GM19239 (cell line): Measurements from ENCODE around the gene NPHP4.

ENCODE experiments used
- DNase-seq: peaks from one replicate; pipeline ENCODE4 v3.0.0; 2011; ENCODE audit warnings: low spot score; ENCODE audit not compliant: insufficient read length
- FAIRE-seq: peaks from 2 replicates; lab custom pipeline; 2011; peaks lifted over from hg19 to GRCh38; lab: Jason Lieb, UNC

NPHP4 gene

DNA sequence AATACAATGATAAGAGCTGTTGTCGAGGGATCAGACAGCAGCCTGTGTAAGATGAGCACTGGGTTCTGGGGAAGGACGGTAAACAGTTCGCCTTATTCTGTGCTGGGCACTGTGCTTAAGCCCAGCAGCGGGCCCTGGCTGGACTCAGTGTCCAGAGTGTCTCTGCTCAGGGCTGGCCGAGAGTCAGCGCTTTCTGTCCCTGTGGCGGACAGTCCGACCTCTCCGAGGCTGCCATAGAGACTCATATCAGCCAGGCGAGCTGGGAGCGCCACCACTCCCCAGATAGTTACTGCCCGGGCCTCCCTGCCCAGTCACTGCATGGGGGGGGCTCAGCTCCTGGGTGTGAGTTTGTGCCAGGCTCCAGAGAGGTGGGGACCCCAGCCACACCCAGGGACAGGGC lies 14.7 kb upstream of the NPHP4 start:
- DNase-seq (no peak), FAIRE-seq (no peak)

DNA sequence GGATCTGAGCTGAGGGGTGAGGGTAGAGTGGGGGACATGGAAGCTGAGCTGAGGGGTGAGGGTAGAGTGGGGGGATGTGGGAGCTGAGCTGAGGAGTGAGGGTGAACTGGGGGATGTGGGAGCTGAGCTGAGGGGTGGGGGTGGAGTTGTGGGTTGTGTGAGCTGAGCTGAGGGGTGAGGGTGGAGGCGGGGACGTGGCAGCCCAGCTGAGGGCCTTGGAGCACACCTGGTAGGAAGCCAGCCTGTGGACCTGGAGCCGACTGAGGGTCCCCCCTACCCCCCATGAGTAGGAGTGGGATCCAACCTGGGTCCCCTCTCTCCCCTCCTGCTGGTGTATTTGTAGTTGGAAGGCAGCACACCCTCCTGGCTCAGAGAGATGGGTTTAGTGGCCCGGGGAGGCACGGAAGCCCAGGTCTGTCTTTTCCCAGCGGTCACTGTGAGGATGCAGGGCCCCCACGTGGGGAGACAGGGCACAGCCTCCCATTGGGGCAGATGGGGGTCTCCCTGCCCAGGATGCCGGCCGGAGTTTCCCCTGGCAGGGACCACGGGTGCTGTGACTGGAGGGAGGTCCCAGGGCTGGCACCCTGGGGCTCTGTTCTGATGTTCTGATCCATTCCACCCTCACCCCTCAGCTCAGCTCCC lies 13.2 kb upstream of the NPHP4 start:
- no peak for DNase-seq

DNA sequence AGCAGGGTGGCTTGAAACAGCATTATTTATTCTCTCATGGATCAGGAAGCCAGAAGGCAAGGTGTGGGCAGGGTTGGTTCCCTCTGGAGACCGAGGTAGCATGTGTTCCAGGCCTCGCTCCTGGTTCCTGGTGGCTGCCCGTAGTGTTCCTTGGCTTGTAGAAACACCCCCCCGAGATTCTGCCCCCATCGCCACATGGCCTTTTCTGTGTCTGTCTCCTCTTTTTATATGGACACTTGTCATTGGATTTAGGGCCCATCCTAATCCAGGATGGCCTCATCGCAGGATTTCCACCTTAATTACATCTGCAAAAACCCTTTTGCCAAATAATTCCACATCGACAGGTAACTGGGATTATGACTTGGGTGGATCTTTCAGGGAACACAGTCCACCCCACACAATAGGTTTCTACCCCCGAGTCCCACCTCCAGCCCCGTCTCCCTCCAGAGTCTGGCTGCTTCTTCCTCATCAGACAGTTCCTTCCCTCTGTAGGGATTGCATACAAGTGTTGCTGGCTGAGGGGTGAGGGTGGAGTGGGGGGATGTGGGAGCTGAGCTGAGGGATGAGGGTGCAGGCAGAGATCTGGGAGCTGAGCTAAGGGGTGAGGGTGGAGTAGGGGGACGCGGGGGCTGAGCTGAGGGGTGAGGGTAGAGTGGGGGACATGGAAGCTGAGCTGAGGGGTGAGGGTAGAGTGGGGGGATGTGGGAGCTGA lies 12.3 kb upstream of the NPHP4 start:
- DNase-seq (no peak), FAIRE-seq (no peak)

More for the DNA sequence above, 13.2 kb upstream of the NPHP4 start:
- no peak for FAIRE-seq

- FAIRE-seq (no peak), DNase-seq (no peak)
Measured at GRCh38 chr1:6003568-6004411, 11.6 kb upstream of the NPHP4 start.

DNA sequence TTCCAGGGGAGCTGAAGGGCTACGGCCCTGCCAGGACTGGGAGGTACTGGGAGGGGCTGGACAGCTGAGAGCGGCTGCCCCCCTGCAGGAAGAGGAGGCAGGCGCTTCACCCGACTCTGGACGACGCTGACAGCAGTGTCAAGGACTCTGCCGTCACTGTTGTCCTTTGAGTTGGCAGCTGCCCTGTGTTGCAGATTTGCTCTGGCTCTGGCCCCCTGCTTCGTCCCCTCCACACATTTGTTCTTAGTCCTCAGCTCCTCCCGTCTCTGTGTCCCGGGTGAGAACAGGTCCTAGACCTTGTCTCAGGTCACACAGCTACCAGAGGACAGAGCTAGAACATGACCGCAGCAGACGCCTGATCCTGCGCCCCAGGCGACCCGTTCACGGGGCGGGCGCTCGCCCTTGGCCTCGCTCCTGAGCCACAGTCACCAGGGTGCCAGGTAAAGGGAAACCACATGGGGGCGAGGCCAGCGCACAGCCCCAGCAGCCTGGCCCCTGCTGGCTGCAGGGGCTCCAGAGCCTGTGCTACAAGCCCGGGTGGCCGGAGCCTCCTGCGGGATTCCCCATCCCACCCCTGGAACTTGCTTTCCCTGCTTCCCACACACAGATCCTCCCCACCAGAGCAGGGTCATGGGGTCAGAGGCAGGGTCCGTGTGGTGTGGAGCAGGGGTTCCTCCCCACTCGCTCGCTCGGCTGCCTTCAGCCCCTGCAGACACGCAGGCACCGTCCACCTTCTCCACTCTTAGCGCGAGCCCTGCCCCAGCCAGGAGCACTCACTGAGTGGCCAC lies 10.7 kb upstream of the NPHP4 start:
- FAIRE-seq (no peak), DNase-seq (no peak)

GRCh38 chr1:6001992-6002576 lies 9.9 kb upstream of the NPHP4 start:
- FAIRE-seq = no peak
- DNase-seq = no peak

GRCh38 chr1:6000444-6001288 lies 8.4 kb upstream of the NPHP4 start:
- no peak for FAIRE-seq
- DNase-seq = no peak

DNA sequence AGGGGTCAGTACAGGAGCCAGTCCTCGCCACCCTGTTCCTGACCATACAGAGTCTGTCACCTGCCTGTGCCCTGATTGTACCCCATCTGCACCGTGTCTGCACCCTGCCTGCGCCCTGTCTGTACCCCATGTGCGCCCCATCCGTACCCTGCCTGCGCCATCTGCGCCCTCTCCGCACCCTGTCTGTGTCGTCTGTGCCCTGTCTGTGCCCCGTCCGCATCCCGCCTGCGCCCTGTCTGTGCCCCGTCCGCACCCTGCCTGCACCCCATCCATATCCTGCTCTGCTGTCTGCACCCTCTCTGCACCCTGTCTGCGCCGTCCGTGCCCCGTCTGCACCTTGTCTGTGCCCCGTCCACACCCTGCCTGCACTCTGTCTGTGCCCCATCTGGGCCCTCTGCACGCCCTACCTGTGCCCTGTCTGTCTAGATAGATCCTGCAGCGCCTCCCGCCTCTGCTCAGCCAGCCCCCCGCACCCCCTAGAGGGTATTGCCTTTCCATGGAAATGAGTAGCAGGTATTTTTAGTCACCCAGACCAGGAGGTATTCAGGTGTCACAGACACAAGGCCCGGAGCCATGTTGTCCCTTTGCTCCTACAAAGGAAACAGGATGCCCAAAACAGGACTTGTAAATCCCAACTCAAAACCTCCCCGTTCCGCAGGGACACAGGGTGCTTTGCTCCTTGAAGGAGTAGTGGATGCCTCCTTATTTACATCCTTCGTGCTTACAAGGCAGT lies 7.7 kb upstream of the NPHP4 start:
- no peak for FAIRE-seq

DNA sequence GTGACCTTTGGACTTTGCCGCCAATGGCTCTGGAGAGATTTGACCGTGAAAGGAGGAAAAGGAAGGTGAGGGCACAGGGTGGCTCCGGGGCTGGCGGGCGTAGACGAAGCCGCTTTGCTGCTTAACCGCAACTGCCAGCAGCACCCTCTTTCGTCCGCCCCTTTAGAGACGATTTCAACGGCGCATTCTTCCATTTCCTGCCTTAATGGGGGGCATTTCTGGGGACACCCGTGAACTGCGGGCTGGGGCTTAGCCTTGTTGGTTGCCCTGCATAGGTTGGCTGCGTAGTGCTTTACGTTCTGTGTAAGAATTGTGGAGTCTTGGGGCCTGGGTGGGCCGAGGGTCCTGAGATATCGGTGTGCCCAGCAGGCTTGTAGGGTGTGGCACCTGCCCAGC lies 6.7 kb upstream of the NPHP4 start:
- FAIRE-seq (no peak), DNase-seq (no peak)

More for the DNA sequence above, 7.7 kb upstream of the NPHP4 start:
- no peak for DNase-seq

DNA sequence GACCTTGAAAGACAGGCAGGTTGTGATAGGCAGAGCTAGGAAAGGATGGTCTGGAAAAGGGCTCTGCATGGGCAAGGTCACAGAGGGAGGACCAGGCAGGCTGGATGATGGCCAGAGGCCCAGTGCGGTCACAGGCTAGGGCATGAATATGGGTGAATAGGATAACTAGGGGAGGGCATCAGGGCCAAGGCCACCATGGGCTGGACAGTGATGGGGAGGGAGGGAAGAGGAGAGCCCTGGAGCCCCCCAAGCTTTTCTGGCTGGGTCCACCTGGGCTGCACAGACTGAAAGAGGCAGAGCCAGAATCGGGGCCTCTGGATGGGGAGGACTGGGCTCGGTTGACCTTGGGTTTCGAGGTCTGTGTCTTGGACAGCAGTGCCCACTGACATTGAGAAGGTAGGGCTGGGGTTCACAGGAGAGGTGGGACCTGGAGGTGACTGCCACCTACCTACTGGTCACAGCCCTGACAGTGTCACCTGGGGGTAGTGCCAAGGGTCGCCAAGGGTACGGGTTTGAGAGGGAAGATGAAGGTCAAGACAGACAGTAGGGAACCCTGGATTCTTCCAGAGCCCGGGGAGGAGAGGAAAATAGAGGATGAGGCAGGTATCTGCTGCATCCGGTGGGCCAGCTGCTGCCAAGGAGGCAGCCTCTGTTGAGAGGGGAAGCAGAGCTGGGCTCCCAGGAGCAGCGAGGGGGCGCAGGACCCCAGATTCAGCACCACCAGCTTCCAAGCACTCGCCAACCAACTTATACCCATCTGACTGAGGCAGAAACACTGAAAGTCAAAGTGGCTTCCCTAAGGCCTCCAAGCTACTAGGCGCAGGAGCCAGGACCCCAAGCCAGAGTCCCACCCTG lies 6.1 kb upstream of the NPHP4 start:
- no peak for FAIRE-seq
- no peak for DNase-seq

GRCh38 chr1:5997316-5997715 lies 5.1 kb upstream of the NPHP4 start:
- no peak for FAIRE-seq

GRCh38 chr1:5996641-5997270 lies 4.5 kb upstream of the NPHP4 start:
- DNase-seq = no peak
- no peak for FAIRE-seq

More at GRCh38 chr1:5997316-5997715, 5.1 kb upstream of the NPHP4 start:
- no peak for DNase-seq

DNA sequence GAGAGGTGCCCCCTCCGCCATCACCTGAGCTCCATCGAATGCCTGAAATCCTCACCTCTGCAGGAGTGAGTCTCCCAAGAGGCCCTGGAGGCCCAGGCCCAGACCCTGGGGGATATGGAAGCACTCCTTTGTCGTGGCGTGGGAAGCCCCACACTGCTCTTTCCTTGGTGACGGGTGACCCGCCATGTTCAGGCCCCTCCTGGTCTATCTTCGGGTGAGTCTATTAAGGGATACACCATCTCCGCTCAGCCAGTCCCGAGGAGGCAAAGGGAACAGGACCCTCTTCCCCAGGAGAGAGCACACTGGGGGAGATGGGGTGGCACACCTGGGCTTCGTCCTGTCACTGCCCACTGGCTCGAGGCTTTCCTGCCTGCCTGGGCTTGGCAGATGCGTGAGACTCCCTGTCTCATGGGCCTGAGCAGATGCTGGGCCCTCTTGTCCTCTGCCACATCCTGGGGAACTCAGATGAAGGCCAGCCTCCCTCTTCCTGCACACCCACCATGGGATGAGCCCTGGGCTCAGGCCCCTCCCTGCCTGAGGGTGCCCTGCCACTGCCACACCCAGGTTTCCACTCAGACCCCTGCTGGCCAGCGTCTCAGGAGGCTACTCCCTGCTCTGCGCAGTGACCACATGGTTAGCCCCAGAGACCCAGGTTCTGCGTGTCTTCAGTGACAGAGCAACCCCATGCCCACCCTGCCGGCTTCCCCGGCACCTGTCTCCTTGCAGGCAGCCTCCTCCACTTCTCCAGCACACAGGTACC lies 3.8 kb upstream of the NPHP4 start:
- no peak for DNase-seq
- FAIRE-seq = no peak

- DNase-seq (peak; percentile 74), FAIRE-seq (peak; percentile 96)
Measured at GRCh38 chr1:5994713-5995621, 2.7 kb upstream of the NPHP4 start.
